ENCODE results near the gene FAM24B. TPM values are rescaled to one million over a fixed set of nuclear protein-coding genes. Genes with fewer than 3 reads are reported as not detected.
"Not testable (repeated sequence)": the region's sequence is repeated elsewhere in the genome, so short reads cannot be mapped to it uniquely, and the experiment has no call there.

FAM24B gene
- total and polyA plus RNA-seq, 4 donors = 2.6 to 8.5 (median 5.4) TPM

DNA sequence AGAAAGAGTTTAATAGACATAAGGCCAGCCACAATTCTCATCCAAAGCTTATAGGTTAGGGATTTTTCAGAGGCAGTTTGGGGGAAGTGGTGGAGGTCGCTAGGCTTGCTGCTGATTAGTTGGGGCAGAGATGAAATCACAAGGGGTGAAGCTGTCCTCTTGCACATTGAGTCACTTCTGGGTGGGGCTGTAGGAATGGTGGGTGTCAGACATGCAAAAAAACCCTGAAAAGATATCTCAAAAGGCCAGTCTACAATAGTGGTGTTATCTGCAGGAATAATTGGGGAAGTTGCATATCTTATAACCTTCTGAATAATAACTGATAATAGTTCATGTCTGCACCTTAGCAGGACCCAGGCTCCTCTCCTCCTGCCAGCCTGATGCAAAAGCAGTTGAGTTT is 2.1 kb downstream of the FAM24B start:
- no peak overlapping the region for H3K27ac ChIP-seq (ENCODE audit: low read depth, low read length)
- H3K9me3 ChIP-seq (ENCODE audit: control insufficient read depth, insufficient read depth, low read length) = peaks cover 5% of the 10 kb centered on the region
- no peak overlapping the region for H3K4me3 ChIP-seq (ENCODE audit: low read depth, low read length)
- H3K27me3 ChIP-seq (ENCODE audit: control insufficient read depth, insufficient read depth, low read length) = no peaks in the 10 kb centered on the region
- DNase-seq (ENCODE audit: low read depth in 4 of 6, low spot score in 6 of 6) = no peak
- peaks cover 14% of the 10 kb centered on the region for H3K4me1 ChIP-seq (ENCODE audit: control insufficient read depth, insufficient read depth, low read length)
- 71% methylated on average over 1 of the region's 1 CpG for WGBS (ENCODE audit: insufficient coverage)
- H3K36me3 ChIP-seq (ENCODE audit: control insufficient read depth, insufficient read depth, low read length) = no peaks in the 10 kb centered on the region

GRCh38 chr10:122876467-122876855 is 2.9 kb downstream of the FAM24B start:
- Histone ChIP-seq H3K36me3 (ENCODE audit: control insufficient read depth, insufficient read depth, low read length) (no peaks in the 10 kb centered on the region), H3K4me3 (ENCODE audit: low read depth, low read length) (no peak overlapping the region), H3K27ac (ENCODE audit: low read depth, low read length) (no peak overlapping the region), H3K4me1 (ENCODE audit: control insufficient read depth, insufficient read depth, low read length) (peaks cover 14% of the 10 kb centered on the region), H3K27me3 (ENCODE audit: control insufficient read depth, insufficient read depth, low read length) (no peaks in the 10 kb centered on the region), H3K9me3 (ENCODE audit: control insufficient read depth, insufficient read depth, low read length) (peaks cover 5% of the 10 kb centered on the region)
- WGBS (ENCODE audit: insufficient coverage) = no CpG with 5 or more reads among the region's 1 CpG
- no peak for DNase-seq (ENCODE audit: low read depth in 4 of 6, low spot score in 6 of 6)

DNA sequence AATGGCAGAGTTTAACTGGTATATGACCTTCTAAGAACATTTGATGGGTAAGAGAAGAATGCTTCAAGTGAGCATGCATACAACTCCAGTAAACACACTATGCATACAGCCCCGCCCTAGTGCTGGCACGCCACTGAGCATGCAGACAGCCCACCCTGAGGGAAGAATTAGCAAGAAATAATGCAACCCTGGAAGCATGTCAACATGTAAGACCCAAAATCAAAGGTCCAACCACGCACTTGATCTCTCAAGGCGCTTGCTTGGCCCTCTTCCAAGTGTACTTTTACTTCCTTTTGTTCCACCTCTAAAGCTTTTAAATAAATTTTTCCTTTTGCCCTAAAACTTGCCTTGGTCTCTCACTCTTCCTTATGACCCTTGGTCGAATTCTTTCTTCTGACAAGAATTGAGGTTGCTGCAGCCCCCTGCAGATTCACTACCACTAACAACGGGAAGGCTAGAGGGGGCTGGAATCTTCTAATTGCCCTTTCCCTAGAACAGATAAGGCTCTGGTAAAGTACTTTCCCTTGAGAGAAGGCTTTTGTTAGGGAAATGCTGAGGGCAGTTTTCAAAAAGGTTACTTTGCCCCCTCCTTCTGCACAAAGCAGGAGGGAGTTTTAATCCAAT is 3.4 kb downstream of the FAM24B start:
- Histone ChIP-seq H3K9me3 (ENCODE audit: control insufficient read depth, insufficient read depth, low read length) (peaks cover 5% of the 10 kb centered on the region), H3K27me3 (ENCODE audit: control insufficient read depth, insufficient read depth, low read length) (no peaks in the 10 kb centered on the region), H3K36me3 (ENCODE audit: control insufficient read depth, insufficient read depth, low read length) (no peaks in the 10 kb centered on the region), H3K27ac (ENCODE audit: low read depth, low read length) (no peak overlapping the region), H3K4me3 (ENCODE audit: low read depth, low read length) (no peak overlapping the region), H3K4me1 (ENCODE audit: control insufficient read depth, insufficient read depth, low read length) (peaks cover 14% of the 10 kb centered on the region)
- 41% methylated on average over 4 of the region's 6 CpGs for WGBS (ENCODE audit: insufficient coverage)
- no peak for DNase-seq (ENCODE audit: low read depth in 4 of 6, low spot score in 6 of 6)

DNA sequence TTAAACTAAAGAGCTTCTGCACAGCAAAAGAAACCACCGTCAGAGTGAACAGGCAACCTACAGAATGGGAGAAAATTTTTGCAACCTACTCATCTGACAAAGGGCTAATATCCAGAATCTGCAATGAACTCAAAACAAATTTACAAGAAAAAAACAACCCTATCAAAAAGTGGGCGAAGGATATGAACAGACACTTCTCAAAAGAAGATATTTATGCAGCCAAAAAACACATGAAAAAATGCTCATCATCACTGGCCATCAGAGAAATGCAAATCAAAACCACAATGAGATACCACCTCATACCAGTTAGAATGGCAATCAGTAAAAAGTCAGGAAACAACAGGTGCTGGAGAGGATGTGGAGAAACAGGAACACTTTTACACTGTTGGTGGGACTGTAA is 7.4 kb downstream of the FAM24B start:
- H3K4me3 ChIP-seq (ENCODE audit: low read depth, low read length); DNase-seq (ENCODE audit: low read depth in 4 of 6, low spot score in 6 of 6); H3K27ac ChIP-seq (ENCODE audit: low read depth, low read length); H3K36me3 ChIP-seq (ENCODE audit: control insufficient read depth, insufficient read depth, low read length); H3K27me3 ChIP-seq (ENCODE audit: control insufficient read depth, insufficient read depth, low read length); H3K4me1 ChIP-seq (ENCODE audit: control insufficient read depth, insufficient read depth, low read length); H3K9me3 ChIP-seq (ENCODE audit: control insufficient read depth, insufficient read depth, low read length): not testable (repeated sequence)
- WGBS (ENCODE audit: insufficient coverage) = no CpG with 5 or more reads among the region's 2 CpGs

DNA sequence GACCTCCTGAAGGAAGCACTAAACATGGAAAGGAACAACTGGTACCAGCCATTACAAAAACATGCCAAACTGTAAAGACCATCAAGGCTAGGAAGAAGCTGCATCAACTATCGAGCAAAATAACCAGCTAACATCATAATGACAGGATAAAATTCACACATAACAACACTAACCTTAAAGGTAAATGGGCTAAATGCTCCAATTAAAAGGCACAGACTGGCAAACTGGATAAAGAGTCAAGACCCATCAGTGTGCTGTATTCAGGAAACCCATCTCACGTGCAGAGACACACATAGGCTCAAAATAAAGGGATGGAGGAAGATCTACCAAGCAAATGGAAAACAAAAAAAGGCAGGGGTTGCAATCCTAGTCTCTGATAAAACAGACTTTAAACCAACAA is 10.6 kb downstream of the FAM24B start:
- H3K4me3 ChIP-seq (ENCODE audit: low read depth, low read length); H3K36me3 ChIP-seq (ENCODE audit: control insufficient read depth, insufficient read depth, low read length); H3K27ac ChIP-seq (ENCODE audit: low read depth, low read length); H3K9me3 ChIP-seq (ENCODE audit: control insufficient read depth, insufficient read depth, low read length); H3K27me3 ChIP-seq (ENCODE audit: control insufficient read depth, insufficient read depth, low read length); H3K4me1 ChIP-seq (ENCODE audit: control insufficient read depth, insufficient read depth, low read length); DNase-seq (ENCODE audit: low read depth in 4 of 6, low spot score in 6 of 6): not testable (repeated sequence)
- WGBS (ENCODE audit: insufficient coverage) = no CpG with 5 or more reads among the region's 2 CpGs

DNA sequence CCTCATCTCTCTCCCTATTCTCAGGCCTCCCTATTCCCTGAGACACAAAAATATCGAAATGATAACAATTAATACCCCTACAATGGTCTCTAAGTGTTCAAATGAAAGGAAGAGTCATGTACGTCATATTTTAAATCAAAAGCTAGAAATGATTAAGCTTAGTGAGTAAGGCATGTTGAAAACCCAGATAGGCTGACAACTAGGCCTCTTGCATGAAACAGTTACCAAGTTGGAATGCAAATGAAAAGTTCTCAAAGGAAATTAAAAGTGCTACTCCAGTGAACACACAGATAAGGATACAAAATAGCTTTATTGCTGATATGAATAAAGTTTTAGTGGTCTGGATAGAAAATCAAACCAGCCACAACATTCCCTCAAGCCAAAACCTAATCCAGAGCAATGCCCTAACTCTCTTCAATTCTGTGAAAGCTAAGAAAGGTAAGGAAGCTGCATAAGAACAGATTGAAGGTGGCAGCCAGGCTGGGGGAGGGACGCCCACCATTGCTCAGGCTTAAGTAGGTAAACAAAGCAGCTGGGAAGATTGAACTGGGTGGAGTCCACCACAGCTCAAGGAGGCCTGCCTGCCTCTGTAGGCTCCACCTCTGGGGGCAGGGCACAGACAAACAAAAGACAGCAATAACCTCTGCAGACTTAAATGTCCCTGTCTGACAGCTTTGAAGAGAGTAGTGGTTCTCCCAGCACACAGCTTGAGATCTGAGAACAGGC is 12.5 kb downstream of the FAM24B start:
- H3K9me3 ChIP-seq (ENCODE audit: control insufficient read depth, insufficient read depth, low read length); H3K4me3 ChIP-seq (ENCODE audit: low read depth, low read length); DNase-seq (ENCODE audit: low read depth in 4 of 6, low spot score in 6 of 6); H3K27ac ChIP-seq (ENCODE audit: low read depth, low read length); H3K27me3 ChIP-seq (ENCODE audit: control insufficient read depth, insufficient read depth, low read length); H3K4me1 ChIP-seq (ENCODE audit: control insufficient read depth, insufficient read depth, low read length); H3K36me3 ChIP-seq (ENCODE audit: control insufficient read depth, insufficient read depth, low read length): not testable (repeated sequence)
- 100% methylated on average over 1 of the region's 3 CpGs for WGBS (ENCODE audit: insufficient coverage)

GRCh38 chr10:122864901-122865300 is 14.5 kb downstream of the FAM24B start:
- no CpG with 5 or more reads among the region's 1 CpG for WGBS (ENCODE audit: insufficient coverage)
- DNase-seq (ENCODE audit: low read depth in 4 of 6, low spot score in 6 of 6) = no peak
- no peaks in the 10 kb centered on the region for H3K4me1 ChIP-seq (ENCODE audit: control insufficient read depth, insufficient read depth, low read length)
- no peak overlapping the region for H3K4me3 ChIP-seq (ENCODE audit: low read depth, low read length)
- H3K9me3 ChIP-seq (ENCODE audit: control insufficient read depth, insufficient read depth, low read length) = no peaks in the 10 kb centered on the region
- no peaks in the 10 kb centered on the region for H3K36me3 ChIP-seq (ENCODE audit: control insufficient read depth, insufficient read depth, low read length)
- no peak overlapping the region for H3K27ac ChIP-seq (ENCODE audit: low read depth, low read length)
- no peaks in the 10 kb centered on the region for H3K27me3 ChIP-seq (ENCODE audit: control insufficient read depth, insufficient read depth, low read length)

- no peaks in the 10 kb centered on the region for H3K4me1 ChIP-seq (ENCODE audit: control insufficient read depth, insufficient read depth, low read length)
- WGBS (ENCODE audit: insufficient coverage) = no CpG with 5 or more reads among the region's 2 CpGs
- H3K4me3 ChIP-seq (ENCODE audit: low read depth, low read length) = no peak overlapping the region
- H3K27ac ChIP-seq (ENCODE audit: low read depth, low read length) = no peak overlapping the region
- H3K27me3 ChIP-seq (ENCODE audit: control insufficient read depth, insufficient read depth, low read length) = no peaks in the 10 kb centered on the region
- no peaks in the 10 kb centered on the region for H3K36me3 ChIP-seq (ENCODE audit: control insufficient read depth, insufficient read depth, low read length)
- H3K9me3 ChIP-seq (ENCODE audit: control insufficient read depth, insufficient read depth, low read length) = no peaks in the 10 kb centered on the region
- no peak for DNase-seq (ENCODE audit: low read depth in 4 of 6, low spot score in 6 of 6)
Measured at GRCh38 chr10:122864194-122864592, 15.2 kb downstream of the FAM24B start.

- Histone ChIP-seq H3K27me3 (ENCODE audit: control insufficient read depth, insufficient read depth, low read length) (no peaks in the 10 kb centered on the region), H3K4me3 (ENCODE audit: low read depth, low read length) (no peak overlapping the region), H3K4me1 (ENCODE audit: control insufficient read depth, insufficient read depth, low read length) (no peaks in the 10 kb centered on the region), H3K27ac (ENCODE audit: low read depth, low read length) (no peak overlapping the region), H3K36me3 (ENCODE audit: control insufficient read depth, insufficient read depth, low read length) (no peaks in the 10 kb centered on the region), H3K9me3 (ENCODE audit: control insufficient read depth, insufficient read depth, low read length) (no peaks in the 10 kb centered on the region)
- 60% methylated on average over 1 of the region's 2 CpGs for WGBS (ENCODE audit: insufficient coverage)
- peak in 1 of 6 donors; percentile 19 for DNase-seq (ENCODE audit: low read depth in 4 of 6, low spot score in 6 of 6)
Measured at GRCh38 chr10:122863216-122864193, 15.9 kb downstream of the FAM24B start.
